Measurements from ENCODE around the gene ZDHHC11B.
"Not testable (repeated sequence)": the region's sequence is repeated elsewhere in the genome, so short reads cannot be mapped to it uniquely, and the experiment has no call there.

DNA sequence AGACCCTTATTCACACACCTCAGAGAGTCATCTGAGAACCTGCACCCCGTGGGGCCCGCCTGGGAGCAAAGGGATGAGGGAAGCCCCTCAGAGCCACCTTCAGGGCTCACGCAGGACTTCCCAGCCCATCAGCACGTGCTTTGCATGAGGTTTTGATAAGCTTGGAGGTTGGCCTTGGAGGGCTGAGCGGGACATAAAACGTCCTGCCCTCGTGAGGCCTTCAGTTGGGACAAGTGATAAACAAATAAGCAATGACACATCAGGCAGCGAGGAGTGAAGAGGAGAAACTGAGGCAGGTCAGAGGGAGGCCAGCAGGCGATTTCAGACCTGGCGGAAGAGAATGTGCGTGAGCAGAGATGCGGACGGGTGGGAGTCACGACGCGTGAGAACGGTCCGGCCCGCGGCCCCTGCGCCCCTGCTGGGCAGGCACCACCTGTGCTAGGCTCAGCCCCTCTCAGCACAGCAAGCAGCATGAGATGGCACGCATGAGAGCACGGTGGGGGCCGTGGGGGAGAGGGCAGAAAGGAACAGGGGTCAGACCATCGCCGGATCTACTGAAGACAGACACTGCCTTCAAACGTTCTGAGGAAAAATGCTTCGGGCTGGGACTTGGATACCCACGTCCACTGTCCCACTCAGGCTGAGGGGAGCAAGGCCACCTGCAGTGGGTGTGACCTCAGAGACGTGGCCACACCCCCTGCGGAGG, 12.5 kb downstream of the ZDHHC11B start:
- not testable (repeated sequence) for TF ChIP-seq POLR2A (IDR thresholded peaks at IDR 0.05)
- TF ChIP-seq, protein P1, sequence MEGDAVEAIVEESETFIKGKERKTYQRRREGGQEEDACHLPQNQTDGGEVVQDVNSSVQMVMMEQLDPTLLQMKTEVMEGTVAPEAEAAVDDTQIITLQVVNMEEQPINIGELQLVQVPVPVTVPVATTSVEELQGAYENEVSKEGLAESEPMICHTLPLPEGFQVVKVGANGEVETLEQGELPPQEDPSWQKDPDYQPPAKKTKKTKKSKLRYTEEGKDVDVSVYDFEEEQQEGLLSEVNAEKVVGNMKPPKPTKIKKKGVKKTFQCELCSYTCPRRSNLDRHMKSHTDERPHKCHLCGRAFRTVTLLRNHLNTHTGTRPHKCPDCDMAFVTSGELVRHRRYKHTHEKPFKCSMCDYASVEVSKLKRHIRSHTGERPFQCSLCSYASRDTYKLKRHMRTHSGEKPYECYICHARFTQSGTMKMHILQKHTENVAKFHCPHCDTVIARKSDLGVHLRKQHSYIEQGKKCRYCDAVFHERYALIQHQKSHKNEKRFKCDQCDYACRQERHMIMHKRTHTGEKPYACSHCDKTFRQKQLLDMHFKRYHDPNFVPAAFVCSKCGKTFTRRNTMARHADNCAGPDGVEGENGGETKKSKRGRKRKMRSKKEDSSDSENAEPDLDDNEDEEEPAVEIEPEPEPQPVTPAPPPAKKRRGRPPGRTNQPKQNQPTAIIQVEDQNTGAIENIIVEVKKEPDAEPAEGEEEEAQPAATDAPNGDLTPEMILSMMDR (IDR thresholded peaks at IDR 0.05), result not testable (repeated sequence)
